NCI-H446 (cell line): ENCODE results near the gene NSRP1.
"Not testable (repeated sequence)": the region's sequence is repeated elsewhere in the genome, so short reads cannot be mapped to it uniquely, and the experiment has no call there.

Experiments used
- DNase-seq, 2 experiments: peaks; one replicate each; lab custom pipeline; 2025; lab: John Stamatoyannopoulos, UW

NSRP1 gene

DNA sequence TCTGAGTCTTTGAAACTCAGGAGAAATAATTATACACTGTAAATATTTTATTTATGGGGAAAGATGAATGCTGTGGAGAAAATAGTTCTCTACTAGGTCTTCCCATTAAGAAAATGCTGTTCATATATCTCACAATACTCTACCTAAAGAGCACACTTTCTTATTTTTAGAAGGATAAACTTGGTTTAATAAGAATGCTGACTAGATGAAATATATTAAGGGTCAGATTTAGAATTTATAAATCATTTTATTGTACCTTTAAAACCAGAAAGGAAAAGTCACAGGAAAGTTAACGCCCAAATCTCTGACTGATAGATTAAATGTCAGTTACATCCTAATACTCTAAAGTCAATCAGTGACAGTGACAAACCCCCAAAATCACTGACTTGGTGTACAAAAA, 70.1 kb downstream of the NSRP1 start:
- DNase-seq = no peak

DNA sequence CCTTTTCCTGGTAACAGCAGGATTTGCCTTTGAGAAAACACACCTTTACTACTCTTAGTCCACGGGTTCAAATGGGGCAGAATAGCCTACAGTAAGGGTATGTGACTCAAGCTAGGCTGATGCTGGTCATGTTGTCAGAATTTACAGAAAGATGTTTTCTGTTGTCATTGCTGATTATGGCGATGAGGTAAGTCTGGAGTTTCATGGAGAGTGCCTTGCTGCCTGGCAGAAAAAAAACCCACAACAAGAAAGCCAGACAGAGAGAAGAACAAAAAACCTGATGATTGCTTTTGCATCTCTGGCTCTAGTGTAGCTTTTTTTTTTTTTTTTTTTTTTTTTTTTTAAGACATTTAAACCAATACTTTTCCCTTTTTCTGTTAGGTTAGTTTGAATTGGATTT, 71.0 kb downstream of the NSRP1 start:
- DNase-seq = no peak

DNA sequence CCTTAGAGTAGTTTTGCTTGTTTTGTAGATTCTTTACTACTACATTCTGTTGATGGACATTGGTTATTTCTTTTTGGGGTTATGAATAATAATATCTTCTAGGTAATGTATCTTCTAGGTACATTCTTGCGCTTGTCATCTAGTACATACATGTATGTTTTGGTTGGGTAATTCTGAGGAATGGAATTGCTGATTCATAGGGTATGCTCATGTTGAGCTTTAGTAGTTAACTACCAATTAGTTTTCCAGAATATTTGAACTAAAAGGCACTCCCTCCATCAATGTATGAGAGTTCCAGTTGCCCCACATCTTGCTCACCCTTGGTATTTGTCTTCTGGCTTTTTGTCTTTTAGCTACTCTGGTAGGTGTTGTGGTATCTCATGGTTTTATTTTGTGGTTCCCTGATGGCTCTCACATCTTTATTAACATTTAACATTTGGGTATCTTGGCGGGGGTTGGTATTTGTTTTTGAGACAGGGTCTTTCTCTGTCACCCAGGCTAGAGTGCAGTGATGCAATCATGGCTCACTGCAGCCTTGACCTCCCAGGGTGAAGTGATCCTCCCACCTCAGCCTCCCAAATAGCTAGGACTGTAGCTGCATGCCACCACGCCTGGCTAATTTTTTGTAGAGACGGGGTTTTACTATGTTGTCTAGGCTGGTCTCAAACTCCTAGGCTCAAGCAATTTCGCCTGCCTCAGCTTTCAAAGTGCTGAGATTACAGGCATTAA, 71.8 kb downstream of the NSRP1 start:
- DNase-seq = no peak

DNA sequence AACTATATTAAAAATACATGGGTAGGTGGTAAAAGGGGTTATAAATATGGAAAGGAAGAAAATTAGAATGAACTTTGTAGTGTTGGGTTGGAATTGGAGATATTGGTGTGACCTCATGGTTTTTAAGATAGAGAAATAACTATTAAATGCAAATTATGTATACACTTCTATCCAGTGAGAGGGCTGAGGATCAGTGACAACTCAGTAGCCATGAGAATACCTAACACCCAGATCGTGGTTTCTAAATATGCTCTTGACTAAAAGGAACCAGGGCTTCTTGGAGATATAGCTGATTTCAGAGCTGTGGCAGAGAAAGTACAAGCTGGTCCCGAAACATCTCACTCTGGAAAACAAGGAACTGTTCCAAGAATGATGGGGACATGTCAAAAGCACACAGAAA, 74.5 kb downstream of the NSRP1 start:
- no peak for DNase-seq

DNA sequence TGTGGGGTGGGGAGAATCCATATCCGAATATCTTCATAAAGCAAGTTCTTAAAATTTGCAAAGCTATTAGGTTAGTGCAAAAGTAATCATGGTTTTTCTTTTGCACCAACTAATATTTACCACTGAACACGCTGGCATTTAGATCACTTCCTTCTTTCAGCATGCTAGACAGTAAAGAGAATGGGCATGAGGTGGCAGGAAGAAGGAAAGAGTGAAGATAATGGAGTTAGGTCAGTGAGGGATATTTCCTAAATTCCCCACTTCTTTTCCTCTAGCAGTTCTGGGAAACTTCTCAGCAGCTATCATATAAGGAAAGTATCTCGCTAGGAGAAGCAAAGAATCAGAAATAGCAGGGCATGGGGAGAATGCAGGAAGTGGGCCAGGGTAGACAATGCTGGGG, 79.9 kb downstream of the NSRP1 start:
- DNase-seq = no peak

DNA sequence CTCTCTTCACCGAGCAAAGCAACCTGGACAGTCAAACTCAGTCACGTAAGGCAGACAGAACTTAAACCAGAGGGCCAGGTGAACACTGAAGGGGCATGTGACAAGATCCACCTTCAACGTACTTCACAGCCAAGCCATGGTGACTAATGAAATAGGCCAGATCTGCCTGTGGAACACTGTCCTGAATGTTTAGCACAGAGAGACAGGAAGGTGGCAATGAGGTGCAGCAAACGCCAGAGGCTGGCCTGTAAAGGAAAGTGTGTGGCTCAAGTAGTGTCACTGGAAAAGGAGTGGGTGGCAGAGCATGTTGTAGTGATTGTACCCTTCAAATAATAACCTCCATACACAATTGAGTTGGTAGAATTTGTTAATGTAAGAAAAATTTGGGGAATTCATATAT, 80.8 kb downstream of the NSRP1 start:
- DNase-seq = no peak

DNA sequence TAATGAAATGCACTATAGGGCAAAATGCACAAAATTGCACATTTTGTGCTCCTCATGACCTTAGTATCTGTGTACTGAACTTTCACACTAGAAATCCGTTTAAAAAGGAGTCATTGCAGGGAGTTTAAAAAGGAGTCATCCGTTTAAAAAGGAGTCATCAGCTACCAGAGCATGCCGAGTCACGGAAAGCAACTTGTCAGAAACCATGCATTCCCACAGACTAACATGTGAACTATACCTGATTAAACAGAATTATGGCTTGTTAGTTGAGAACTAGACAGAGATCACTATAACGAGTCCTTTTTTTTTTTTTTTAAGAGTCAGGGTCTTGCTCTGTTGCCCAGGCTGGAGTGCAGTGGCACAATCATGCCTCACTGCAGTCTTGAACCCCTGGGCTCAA, 83.0 kb downstream of the NSRP1 start:
- no peak for DNase-seq

DNA sequence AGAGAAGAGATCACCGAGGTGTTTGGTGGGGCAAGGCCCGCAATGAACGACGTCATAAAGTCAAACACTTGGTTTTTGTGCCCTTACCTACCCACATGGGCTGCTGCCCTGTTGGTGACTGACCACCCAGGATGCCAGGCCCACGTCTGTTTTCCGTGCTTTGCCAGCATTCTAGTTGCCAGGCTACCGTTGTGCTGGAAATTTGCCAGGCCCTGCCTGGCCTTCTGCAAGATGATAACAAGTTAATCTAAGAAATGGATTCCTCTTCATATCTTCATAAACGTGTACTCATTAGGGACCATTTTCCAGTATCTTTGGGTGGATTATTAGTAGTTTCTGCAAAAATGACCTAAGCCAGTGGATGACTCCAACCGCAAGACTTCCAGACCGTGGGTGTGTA, 83.5 kb downstream of the NSRP1 start:
- DNase-seq = peak in 1 of 2 experiments; percentile 2

DNA sequence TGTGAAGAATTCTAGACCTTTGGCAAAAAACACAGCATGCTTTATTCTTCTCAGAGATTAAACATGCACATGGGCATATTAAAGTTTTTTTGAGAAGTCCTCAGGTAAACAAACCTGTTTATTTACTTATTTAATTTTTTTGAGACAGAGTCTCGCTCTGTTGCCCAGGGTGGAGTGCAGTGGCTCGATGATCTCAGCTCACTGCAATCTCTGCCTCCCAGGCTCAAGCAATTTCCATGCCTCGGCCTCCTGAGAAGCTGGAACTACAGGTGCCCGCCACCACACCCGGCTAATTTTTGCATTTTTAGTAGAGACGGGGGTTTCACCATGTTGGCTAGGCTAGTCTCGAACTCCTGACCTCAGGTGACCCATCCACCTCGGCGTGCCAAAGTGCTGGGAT, 84.0 kb downstream of the NSRP1 start:
- DNase-seq = not testable (repeated sequence)

DNA sequence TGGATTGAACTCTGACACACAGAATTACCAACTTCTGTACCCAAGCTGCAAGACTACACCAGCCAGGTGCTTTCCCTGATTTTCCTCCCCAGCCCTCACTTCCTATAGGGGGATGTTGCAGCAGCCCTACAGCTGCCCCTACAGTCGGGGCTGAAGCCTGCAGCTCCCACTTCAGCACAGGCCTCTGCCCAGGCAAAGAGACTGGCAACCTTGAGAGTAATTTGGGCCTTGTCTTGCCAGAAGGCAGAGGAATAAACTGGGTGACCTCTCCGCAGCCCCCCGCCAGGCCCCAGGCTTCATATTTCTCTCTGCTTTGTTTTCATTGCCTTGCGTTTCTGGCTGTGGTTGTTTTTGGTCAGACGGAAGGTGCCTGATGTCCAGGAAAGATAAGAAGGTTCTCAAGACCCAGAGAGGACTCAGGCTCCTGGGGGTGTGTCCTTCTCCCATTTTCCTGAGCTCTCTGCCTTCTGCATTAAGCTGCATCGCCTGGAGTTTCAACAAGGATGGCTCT, 86.9 kb downstream of the NSRP1 start:
- no peak for DNase-seq

DNA sequence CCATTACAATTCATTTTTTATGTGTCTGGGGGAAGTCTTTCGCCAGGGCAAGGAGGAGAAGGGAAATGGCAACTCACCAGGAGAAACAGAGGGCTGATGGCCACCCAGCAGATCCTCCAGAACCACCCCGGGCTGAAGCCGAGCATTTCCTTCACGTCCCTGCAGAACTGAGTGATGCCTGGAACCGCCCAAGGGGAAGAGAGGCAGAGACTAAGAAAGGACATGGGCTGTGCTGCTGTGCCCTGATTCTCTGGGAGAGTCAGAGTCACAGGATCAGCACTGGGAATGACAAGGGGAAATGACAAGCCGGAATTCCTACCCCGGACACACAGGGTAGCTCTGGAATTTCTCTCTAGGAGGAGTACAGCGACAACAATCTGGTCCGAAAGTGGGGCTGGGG, 91.0 kb downstream of the NSRP1 start:
- DNase-seq = no peak

DNA sequence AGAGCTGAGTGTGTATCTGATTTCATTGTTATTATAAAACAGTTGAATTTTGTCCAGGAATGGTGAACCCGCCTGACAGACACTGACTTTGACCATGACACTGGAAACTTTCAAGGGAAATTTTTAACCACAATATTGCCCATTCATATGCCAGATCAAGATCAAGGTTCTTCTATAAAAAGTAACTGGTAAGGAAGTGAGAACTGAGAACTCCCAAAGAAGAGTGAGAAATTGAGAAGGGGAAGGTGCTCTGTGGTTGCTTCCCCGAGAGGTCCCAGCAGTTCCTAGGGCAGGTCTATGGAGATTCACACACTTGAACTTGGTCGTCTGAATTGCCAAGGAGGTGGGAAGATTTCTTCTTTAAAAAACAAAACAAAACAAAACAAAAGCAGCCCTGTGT, 91.6 kb downstream of the NSRP1 start:
- no peak for DNase-seq

DNA sequence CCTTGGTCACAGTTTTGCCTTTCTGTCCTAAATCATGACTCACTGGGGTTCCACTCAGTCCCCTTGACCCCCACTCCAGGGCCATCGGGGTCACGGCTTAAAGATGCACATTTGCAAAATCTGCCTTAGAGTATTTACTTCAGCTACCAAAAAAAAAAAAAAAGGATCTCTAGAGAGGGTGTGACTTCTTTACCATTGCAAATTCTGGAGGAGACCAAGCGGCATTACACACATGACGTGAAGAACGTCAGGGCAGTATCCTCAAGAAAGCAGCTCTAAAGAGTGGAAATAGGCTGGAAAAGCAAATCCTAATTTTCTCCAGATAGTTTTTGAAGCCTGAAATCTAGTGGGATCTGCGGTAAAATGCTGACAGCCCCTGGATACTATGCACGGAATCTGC, 93.3 kb downstream of the NSRP1 start:
- no peak for DNase-seq

DNA sequence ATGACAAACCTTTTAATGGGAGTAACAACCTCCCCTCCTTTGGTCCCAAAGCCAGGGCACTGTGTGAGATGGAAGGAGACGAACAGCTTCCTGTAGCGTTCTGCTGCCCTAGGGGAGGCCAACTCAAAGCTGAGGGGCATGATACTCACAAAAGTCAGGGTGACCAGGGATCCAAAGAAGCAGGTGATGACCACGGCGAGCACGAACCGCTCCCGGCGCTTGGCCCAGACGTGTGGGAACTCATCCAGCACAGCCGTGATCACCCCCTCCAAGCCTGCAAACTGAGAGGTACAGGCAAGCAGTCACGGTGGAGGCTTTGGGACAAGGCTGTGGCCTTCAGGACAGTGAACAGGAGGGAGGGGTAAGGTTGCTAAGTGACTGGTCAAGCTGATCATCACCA, 93.8 kb downstream of the NSRP1 start:
- DNase-seq = no peak

DNA sequence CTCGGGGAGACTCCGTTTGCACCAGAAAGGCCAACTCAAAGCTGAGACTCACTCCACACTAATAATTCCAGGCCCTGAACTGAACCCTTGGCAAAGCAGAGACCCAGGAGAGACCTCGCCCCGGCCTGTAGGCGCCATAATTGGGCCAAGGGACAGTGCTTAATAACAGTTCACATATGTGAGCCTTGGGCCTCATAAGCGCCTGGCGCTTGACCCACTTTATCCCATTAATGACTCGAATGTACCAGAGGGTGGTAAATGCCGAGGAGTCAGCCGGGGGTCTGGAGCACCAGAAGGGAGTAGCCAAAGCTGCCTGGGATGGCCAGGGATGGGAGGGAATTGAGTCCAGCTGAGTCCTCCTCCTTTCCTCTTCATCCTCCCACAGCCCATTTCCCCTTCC, 94.3 kb downstream of the NSRP1 start:
- no peak for DNase-seq

DNA sequence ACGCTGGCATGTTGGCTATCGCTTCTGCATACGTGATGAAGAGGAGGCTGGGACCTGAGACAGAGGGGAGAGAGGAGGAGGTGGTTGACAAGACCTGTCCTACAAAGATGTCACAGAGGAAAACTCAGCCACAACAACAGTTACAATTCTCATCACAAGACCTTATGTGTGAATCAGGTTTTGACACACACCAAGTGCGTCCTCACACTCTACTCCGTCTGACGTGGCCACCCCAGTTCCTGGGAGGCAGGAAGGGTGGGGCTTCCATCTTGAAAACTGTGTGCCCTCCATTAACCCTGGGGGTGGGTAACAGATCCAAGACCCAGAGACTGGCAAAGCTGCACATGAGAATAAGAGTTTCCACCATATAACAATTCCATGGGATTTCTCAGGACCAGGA, 94.8 kb downstream of the NSRP1 start:
- no peak for DNase-seq

DNA sequence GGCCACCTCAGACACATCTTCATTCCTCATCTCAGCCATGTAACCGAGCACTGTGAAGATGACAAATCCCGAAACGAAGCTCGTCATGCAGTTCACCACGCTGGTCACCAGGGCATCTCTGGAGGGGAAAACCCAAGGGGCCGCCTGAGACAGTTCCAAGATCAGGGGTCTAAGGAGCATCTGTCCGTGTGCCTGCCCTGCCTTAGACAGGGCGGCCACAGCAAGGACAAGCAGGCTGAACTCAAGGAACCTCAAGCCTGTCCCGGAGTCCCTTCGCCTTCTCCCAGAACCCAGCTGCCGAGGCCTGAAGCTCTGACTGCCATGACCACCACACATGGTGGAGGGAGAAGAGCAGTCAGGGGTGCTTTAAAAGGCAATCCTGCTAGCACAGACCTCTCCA, 96.1 kb downstream of the NSRP1 start:
- DNase-seq = no peak

DNA sequence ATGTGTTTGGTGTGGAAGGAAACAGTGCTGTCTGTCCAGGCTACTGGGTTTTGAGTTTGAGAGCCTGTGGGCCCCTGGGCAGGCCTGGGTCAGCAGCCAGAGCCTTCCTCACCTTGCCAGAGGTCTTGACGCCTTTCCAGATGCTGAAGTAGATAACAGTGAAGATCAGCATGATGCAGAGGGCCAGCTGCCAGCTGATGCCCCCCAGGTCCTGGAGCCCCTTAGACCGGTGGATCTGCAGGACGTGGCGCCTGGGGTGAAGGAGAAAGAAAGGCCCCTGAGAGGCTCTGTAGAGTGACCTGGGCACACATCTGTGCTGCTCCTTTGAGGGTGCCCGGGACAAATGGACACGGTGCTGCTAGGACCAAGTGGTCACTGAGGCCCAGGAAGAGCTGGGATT, 100.4 kb downstream of the NSRP1 start:
- no peak for DNase-seq

DNA sequence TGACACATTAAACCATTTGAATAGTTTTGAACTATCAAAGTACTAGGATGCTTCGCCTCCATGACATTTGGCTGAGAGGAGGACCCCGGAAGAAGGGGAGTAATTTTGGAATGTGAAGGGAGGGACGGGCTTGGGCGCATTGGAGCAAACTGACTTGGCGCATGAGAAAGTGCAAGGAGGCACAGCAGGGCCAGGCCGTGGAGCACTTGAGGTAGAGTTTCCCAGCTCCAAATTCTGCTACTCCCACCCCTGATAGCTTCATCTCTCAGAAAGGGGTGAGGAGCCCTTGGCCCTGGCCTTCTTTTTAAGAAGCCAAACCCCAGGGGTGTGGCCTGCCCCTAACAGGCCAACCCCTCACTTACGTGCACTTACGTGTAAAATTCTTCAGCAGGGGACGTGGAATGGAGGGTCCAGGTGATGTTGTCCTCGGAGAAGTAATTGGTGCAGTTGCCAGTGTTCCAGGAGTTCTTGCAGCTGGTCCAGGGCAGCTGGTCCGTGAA, 101.2 kb downstream of the NSRP1 start:
- DNase-seq = no peak

DNA sequence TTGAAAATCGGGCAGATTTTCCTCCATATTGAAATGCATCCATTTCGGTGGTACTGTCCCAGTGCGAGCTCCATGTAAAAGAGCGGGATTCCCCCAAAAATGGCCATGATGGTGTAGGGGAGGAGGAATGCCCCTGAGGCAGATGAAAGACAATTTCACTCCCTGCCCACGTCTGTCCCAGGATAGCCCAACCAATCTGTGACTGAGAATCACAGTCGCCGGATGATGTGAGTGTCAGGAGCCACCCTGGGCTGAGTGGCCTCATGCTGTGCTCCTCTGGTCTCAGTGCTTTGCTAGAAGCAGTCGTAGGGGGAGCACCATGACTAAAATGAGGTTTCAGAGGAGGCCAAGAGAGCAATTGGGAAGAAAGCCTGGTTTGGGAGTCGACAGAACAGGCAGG, 102.2 kb downstream of the NSRP1 start:
- no peak for DNase-seq

DNA sequence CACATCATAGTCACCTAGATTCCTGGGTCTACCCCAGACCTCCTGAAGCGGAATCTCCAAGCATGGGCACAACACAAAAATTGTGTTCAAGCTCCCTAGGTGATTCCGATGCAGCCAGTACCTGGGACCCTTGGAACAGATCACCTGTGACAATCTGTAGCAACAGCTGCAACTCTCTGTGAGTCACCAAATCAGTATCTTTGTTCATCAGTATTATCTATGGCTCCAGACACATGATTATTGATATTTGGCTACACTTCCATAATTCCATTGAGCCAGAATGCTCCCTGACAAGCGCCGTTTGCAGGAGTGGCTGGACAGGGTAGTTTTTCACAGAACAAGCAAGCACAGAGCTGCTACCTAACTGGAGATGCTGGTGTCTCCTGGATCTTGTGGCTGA, 102.7 kb downstream of the NSRP1 start:
- DNase-seq = no peak

DNA sequence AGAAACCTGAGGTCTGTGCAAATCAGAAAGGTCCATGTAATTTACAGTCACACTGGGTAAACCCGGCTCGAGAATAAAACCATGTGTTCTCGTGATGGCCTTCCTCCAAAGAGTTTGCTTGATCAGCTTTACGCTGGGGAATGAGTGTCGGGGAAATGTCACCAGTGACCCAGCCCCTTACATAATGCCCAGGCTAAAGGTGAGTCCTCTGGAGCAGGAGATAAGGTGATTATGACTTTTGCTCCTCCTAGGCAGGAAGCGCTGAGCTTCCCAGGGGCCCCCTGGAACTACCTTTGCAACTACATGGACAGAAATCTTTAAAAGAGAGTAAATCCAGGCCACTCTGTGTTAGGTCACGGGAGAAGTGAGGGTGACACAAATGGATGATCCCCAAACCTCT, 103.2 kb downstream of the NSRP1 start:
- no peak for DNase-seq

DNA sequence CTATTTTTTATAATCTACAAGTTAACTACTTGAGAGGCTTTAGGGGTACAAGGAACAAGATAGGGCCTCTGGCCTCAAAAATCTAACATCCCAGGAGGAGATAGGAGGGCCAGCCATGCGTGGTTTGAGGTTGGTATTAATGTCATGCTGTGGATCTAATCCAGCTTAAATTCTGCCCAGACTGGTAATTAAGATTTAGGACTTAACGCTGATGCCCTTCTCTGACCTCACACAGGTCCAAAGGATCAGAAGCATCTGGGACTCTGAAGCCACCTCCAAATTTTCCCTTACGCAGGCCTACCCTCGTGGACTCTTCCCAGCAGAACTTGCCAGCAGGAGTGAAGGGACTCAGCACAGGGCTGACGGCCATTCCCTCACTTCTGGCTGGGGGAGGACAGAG, 103.8 kb downstream of the NSRP1 start:
- no peak for DNase-seq

DNA sequence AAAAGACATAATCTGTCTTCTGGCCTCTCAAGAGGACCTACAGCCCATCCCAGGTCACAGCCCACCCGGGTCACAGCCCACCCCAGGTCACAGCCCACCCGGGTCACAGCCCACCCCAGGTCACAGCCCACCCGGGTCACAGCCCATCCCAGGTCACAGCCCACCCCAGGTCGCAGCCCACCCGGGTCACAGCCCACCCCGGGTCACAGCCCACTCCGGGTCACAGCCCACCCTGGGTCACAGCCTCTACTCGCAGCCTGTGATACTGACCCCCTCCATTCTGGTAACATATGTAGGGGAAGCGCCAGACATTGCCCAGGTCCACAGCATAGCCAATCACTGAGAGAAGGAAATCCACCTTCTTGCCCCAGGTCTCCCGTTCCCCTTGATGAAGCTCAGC, 104.7 kb downstream of the NSRP1 start:
- DNase-seq = no peak
